ENCODE measurements around the gene ADAM23.

DNA sequence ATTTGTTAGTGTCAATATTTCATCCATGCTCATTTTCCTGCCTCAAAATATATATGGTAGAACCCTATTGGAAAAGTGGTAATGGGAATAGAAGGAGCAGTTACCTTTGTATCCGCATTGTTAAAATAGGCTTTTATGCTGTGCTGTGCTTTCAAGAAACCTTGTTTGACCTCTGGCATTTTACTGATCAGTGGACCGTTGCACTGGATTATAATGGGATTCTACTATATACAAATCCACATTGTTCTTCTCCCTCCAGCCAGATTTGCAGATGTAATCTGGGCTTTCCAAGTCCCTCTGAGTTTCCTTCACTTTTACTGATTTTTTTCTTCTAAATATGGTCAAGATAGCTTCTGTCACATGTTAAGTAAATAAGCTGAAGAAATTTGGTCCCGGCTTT, 175.7 kb downstream of the ADAM23 start:
- TF ChIP-seq, protein P1, sequence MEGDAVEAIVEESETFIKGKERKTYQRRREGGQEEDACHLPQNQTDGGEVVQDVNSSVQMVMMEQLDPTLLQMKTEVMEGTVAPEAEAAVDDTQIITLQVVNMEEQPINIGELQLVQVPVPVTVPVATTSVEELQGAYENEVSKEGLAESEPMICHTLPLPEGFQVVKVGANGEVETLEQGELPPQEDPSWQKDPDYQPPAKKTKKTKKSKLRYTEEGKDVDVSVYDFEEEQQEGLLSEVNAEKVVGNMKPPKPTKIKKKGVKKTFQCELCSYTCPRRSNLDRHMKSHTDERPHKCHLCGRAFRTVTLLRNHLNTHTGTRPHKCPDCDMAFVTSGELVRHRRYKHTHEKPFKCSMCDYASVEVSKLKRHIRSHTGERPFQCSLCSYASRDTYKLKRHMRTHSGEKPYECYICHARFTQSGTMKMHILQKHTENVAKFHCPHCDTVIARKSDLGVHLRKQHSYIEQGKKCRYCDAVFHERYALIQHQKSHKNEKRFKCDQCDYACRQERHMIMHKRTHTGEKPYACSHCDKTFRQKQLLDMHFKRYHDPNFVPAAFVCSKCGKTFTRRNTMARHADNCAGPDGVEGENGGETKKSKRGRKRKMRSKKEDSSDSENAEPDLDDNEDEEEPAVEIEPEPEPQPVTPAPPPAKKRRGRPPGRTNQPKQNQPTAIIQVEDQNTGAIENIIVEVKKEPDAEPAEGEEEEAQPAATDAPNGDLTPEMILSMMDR (IDR thresholded peaks at IDR 0.05) = no peak
- no peak for TF ChIP-seq POLR2A (IDR thresholded peaks at IDR 0.05)

Data from prostate gland (tissue), 2 donors.